Astrocyte (in vitro differentiated cells and primary cell): ENCODE measurements around the gene JAGN1.

Source experiments
- CTCF ChIP-seq: IDR thresholded peaks from 2 replicates; pipeline ENCODE4 v1.5.1; 2011; ENCODE audit warnings: low read depth, mild to moderate bottlenecking, inconsistent platforms, low read length, moderate library complexity; ENCODE audit not compliant: insufficient read depth
- EZH2 ChIP-seq: IDR thresholded peaks from 2 replicates; pipeline ENCODE4 v1.6.1; 2012; ENCODE audit warnings: mild to moderate bottlenecking, low read length, inconsistent platforms; ENCODE audit not compliant: insufficient read depth

- TF ChIP-seq CTCF (no peak), EZH2 (no peak)
Observed at GRCh38 chr3:9846231-9846630, 44.2 kb upstream of the JAGN1 start.
